Measurements from ENCODE around the gene NCL.
"Not testable (repeated sequence)": the region's sequence is repeated elsewhere in the genome, so short reads cannot be mapped to it uniquely, and the experiment has no call there.

Gene NCL

DNA sequence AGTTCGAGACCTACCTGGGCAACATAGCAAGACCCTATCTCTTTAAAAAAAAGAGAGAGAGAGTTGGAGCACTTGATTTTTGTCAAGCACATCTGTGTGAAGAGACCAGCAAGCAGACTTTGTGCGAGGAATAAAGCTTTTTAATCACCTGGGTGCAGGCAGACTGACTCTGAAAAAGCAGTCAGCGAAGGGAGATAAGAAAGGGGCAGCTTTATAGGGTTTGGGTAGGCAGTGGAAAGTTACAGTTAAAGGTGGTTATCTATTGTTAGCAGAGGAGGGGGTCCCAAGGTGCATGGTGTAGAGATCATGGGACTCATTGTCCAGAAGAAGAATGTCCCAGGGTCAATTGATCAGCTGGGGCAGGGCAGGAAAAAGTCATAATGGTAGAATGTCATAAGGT lies 34.4 kb downstream of the NCL start:
- DNase-seq, result no peak

DNA sequence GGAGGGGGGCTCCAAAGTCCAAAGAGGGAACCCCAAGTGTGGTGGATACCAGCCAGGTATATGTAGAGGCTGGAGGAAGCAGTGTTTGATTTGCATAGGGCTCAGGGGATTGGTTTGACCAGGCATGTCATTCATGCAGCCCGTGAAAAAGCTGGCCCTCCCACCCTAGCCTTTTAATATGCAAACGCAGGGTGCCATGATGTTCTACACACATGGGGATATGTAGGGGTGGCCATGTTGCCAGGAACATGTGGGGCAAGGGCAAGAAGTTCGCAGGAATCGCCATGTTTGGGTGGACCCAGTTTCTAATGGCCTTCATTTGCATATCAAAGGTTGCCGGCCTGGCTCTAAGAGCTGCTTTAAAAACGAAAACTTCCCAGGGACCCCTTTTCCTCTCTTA lies 35.1 kb downstream of the NCL start:
- DNase-seq, result no peak

DNA sequence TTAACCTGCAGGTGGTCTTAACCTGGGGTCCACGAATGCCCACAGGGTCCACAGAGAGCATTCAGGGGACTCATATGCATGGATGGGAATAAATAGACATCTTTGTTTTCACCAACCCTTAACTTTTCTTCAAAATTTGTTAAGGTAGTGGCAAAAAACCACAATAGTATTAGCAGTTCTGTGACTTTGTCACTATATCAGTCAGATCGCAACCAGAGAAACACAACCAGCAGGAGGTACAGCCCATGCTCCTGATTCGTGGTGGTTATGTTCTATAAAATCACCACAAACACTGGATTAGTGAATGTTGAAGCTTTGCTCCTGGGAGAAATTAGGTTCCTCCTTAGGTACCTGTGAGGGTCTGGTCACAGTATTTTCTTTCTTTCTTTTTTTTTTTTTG lies 37.2 kb downstream of the NCL start:
- DNase-seq, result no peak

DNA sequence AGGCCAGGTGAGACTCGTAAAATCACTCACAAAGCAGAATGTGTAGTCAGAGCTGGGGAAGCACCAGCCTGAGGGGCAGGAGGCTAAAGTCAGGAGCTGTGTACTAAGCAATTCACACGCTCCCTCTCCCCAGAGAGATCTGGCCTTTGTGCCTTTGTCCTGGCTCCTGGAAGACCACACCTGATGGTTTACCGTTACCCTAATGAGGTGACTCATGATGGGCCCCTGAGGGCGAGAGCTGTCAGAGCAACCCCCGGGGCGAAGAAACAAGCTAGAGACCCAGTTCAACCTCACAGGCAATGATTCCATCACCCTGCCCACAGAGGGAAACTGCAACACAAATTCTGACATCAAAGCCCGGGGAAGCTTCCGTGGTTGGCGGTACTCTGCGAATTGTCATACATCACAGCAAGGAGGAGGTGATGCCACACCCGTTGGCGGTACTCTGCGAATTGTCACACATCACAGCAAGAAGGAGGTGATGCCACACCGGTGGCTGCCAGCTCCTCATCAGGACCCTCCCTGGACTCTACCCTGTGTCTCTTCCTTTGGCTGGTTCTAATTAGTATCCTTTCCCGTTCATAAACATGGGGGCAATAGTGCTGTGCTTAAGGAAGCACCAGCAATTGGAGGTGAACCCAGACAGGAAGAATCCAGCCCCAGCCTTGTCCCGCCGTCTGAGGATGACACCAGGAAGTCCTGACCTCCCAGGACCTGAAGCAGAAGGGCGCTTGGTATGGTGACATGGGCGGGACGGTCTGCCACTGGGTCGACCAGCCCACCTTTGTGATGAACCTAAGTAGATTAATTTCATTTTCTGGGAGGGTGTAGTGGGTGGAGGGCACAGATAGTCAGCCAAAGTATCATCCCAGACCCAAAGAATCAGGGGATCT lies 38.2 kb downstream of the NCL start:
- no peak for DNase-seq

DNA sequence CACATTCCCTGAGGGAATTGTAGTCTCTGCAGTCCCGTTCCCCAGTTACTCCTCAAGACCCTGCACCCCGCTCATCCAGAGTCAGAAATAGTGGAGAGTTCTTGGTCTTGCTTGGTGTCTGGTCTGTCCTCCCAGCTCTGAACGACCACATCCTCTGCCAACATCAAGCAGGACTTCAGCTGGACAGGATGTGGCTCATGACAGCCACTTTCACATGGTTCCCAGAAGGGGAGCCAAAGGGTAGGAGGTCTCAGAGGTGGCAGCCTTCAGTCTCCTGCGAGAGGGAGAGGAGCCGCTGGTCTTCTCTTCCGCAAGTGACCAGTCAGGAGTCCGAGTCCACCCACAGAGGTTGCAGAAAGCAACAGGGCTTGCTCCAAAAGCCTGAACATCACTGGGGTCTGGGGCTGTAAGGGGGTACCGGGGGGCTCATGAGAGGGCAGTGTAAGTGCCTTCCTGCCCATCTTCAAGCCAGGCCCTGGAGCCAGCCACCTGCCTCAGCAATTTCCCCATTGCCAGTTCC lies 38.9 kb downstream of the NCL start:
- DNase-seq, result no peak

DNA sequence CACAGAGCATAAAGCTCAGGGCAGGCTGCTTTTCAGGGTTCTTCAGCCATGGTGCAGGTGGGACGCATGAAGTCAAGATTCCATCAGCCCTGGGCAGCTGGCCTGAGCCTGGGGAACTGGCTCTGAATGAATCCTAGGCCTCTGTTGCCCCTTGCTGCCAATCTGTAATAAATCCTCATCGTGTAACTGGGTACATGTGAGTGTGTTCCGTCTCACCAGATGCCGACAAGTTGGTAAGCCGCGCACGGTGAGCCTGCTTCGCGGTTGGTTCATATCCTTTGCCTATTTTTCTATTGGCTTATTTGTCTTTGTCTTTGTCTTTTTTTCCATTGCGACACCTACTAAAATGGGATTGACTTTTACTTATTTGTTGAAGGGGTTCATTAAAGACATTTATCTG lies 41.1 kb downstream of the NCL start:
- no peak for DNase-seq

DNA sequence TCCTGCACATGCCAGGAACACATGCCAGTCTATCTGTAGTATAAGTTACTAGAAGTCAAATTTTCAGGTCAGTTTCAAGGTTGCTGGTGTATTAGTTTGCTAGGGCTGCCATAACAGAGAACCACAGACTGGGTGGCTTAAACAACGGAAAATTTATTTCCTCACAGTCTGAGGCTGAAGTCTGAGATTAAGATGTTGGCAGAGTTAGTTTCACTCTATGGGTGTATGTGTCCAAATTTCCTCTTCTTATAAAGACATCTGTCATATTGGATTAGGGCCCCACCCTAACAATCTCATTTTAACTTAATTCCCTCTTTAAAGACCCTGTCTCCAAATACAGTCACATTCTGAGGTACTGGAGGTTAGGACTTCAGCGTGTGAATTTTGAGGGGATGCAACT lies 42.2 kb downstream of the NCL start:
- DNase-seq, result no peak

DNA sequence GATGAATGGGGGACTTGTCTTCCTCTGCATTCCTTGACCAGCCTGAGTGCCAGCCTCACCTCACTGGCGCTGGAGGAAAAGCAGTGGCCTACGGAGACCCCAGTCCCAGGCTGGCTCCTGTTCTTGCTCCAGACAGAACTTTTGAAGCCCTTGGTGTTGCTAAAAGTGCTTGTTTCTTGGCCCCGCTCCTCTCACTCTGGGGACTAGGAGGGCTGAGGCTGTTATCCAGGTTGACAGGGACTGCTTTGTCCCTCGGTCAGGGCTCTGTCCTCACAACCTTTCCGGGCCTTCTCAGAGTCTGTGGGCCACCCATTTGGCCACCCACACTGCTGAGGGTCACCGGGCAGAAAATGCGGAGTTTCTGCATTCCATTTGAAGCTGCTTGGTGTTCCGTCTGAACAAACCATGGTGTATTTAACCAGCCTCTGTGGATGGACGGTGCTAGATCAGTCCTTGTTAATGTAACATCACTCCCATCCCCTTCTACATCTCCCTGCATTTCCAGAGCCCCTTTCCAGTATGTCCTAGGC lies 43.2 kb downstream of the NCL start:
- DNase-seq, result no peak

DNA sequence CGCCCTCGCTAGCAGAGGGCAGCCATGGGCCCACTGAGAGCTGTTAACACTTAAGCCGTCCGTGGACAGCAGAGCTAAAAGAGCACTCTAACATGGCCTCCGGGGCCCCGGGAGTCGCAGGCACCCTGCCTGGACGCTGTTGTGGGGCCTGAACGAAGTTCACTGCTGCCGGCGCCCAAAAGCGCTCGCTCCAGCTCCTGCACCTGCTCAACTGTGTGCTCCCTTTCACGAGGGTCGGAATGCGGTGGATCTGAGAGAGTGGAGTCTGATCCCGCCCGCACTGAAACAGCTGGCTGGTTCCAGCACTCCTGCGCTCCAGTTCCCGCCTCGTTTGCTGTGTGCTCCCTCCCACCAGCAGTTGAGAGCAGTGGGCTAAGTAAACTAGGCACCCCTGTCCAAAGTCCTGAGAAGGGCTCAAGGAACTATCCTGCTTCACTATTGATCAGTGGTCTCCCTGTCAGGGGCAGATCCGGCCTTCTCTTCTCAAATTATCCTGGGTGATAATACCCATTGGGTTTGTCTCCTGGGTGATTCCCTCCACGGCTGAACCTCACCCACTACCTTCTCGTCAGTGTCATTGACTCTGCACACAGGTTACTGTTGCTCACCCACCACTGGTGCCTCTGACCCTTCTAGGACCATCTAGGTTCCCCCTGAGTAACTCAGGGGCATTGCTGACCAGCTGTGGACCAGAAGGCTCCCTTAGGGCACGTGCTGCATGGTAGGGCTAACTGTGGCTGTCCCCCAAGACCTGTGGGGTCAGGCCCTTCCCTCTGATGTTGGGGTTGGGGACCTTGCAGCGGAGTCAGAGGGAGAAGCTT lies 45.3 kb downstream of the NCL start:
- no peak for DNase-seq

DNA sequence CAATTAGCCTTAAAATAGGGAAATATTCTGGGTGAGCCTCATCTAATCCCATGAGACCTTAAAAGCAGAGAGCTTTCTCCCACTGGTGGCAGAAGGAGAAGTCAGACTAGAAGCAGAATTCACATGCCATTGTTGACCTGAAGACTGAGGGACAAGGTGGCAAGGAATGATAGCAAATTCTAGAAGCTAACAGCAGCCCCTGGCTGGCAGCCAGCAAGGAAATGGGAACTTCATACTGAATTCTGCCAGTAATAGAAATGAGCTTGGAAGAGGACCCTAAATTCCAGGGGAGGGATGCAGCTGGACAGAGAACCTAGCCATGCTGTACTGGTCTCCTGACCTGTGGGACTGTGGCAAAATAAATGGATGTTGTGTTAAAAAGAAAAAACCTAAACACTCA lies 49.3 kb downstream of the NCL start:
- DNase-seq, result no peak

DNA sequence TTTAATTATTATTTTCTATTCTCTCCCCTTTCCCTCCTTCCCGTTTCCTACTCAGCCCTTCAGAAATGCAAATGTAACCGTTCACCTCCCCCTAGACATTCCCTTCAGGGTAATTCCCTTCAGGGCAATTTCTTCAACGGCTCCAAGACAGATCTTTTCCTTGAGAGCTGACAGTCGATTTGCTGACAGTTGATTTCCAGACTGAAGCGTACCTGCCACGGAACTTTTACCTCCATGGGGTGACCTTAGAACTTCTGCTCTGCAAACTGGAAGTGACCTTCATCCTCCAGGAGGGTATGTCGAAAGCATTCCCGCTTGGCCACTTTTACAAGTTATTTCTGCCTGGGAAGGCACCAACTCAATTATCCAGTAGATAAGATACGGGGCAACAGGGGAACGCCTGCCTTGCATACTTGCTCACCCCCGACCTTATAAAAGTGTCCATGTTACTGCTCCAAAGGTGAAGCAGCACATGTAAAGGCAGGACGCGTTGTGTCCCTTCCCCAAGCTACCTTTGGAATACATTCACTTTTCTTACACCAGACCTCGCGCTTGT lies 50.3 kb downstream of the NCL start:
- DNase-seq, result no peak

DNA sequence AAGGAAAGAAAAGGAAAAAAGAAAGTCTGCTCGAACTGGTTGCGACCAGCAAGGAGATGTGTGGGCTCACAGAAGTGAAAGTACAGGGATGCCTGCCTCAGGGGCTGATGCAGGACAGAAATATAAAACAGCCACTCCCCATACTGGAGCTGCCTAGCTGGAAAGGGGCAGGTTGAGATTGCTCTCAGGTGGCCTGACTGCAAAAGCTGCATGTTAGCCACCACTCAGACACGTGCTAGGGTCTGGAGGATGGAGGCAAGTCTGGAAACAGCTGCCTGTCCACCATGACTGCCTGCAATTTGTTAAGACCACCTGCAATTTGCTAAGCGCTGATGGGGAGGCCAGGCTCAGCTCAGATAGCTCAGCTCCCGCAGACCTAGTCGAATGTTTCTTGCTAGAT lies 50.8 kb downstream of the NCL start:
- no peak for DNase-seq

DNA sequence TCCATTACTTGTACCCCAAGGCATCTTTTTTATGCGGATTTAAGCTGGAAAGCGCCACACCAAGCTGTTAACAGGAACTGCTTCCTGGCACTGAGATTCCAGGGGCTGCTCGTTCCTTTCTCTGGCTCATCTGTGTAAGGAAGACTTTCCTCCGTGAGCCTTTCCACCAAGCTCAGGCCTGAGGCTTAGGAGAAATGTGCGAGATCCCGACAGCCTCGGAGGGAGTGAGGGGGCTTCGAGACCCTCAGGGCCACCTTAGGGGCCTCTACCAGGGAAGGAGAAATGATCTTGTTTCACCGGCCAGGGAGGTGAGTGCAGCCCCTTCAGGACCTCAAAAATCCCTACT lies 51.7 kb downstream of the NCL start:
- DNase-seq, result no peak

DNA sequence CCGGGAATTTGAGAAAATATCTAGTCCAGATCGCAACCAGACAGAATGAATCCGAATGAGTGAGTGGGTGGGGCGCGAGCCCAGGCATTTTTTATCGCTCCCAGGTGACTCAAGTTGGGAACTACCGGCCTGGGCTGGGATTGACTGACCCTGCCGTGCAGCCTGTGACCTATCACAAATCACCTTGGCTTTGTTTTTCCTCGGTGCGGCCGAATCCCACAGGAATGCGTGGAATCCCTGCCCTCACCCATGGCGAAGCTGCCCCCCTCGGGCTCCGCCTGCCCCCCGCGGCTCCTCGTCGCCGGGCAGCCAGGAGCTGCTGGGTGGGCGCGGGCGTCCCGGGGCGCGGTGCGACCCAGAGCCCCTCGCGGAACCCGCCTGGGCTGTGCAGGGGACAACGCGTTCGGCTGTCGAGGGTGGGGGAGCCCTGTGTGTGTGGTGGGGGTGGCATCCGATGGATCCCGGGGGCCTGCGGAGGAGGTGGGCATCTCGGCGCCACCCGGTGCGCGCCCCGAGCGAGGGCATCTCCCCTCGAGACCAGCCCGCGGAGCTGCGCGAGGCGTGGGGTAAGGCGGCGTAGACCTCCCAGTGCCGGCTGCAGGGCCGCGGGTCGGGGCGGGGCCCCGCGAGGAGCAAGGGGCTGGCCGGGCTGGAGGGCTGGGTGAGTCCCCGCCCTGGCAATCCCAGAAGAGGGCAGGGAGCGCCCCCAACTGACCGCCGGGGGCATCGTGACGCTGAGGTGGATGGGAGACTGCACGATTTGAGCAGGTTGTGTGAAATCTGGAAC lies 52.3 kb downstream of the NCL start:
- peak; percentile 57 for DNase-seq

DNA sequence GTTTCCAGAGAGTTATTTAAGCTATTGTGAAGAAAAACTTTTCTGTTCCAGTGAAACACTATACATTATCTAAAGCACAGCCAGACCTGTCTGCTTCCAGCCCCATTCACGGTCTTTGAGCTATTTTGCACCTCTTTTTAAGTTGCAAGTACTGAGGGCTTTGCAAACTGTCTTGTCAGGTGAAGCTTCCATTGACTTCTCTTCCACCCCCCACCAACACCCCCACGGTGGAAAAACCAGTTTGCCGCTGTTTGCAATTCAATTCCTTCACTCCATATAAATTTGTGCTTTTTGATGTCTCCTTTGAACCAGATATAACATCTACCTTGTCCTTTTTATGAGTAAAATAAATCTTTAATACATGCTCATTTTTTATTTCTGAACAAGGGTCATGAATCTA lies 53.0 kb downstream of the NCL start:
- no peak for DNase-seq

DNA sequence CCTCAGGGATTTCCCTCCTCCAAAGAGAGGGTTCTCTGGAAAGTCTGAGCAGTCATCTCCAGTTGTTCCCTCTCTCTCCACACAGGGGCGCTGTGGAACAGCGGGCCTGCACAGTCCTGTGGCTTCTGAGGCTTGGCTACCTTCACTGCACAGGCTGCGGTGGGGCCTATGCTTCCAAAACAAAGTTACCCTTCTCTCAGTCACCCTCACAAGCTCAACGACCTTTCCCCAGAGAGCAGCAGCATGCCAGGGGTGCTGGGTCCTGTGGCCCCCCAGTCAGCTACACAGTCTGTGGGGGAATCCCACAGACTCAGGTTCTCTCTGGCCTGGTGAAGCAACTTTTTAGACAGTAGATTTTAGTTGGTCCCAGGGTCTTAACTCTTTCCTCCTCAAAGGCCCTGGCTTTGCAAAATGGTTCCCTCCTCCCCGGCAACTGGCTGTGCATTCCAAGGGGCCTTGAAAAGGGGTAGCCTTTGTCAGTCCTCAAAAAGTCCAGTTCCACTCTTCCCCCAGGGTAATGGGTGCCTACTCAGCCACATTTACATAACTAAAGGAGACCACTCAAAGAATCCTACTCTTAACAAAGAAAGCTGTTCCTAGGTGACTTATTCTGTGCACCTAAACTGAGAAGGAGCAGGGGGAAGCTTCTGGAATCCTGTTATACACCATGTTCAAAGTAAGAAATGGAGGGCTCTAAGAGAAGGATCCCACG lies 53.8 kb downstream of the NCL start:
- no peak for DNase-seq

DNA sequence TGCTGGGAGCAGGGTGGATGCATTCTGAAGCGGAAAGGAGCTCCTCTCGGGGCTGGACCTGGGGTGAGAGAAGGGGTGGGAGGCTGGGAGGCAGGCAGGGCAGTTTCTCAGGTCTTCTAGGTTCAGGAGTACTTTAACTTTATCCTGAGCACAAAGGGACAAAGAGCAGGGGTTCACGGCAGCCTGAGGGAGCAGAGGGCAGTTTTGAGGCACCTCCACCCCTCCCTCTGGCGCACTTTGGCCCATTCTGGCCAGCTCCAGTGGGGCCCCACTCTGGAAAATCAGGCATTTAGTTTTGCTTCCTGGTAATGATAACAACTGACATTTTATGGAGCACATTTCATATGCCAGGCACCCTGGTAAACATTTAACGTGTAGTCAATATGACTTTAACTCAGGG lies 54.5 kb downstream of the NCL start:
- no peak for DNase-seq

DNA sequence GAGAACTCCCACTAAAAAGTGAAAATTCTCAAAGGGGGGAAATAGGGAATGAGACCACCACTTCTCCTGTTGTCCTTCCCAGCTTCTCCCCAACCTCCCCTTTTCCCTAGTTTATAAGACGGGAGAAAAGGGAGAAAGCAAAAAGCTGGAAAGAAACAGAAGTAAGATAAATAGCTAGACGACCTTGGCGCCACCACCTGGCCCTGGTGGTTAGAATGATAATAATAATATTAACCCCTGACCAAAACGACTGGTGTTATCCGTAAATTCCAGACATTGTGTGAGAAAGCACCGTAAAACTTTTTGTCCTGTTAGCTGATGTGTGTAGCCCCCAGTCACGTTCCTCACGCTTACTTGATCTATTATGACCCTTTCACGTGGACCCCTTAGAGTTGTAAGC lies 56.0 kb downstream of the NCL start:
- not testable (repeated sequence) for DNase-seq

DNA sequence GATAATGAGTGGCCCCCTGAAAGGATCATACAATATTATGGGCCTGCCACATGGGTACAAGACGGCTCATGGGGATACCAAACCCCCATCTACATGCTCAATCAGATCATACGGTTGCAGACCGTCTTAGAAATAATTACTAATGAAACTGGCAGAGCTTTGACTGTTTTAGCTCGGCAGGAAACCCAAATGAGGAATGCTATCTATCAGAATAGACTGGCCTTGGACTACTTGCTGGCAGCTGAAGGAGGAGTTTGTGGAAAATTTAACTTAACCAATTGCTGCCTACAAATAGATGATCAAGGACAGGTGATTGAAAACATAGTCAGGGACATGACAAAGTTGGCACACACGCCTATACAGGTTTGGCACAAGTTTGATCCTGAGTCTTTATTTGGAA lies 56.6 kb downstream of the NCL start:
- DNase-seq, result not testable (repeated sequence)

DNA sequence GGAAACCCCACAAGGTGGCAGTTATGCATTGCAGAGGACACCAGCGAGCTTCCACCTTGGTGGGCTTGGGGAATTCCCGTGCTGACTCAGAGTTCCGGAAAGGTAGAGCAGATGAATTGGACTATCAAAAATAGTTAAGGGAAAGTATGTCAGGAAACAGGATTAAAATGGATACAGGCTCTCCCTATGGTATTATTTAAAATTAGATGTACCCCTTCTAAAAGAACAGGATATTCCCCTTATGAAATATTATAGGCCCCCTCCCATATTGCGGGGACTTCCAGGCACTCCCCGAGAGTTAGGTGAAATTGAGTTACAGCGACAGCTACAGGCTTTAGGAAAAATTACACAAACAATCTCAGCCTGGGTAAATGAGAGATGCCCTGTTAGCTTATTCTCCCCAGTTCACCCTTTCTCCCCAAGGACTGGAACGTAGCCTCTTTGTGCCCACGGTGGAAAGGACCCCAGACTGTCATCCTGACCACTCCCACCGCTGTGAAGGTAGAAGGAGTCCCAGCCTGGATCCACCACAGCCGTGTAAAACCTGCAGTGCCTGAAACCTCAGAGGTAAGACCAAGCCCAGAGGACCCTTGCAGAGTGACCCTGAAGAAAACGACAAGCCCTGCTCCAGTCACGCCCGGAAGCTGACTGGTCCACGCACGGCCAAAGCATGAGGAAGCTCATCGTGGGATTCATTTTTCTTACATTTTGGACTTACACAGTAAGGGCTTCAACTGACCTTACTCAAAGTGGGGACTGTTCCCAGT lies 58.5 kb downstream of the NCL start:
- DNase-seq, result not testable (repeated sequence)

DNA sequence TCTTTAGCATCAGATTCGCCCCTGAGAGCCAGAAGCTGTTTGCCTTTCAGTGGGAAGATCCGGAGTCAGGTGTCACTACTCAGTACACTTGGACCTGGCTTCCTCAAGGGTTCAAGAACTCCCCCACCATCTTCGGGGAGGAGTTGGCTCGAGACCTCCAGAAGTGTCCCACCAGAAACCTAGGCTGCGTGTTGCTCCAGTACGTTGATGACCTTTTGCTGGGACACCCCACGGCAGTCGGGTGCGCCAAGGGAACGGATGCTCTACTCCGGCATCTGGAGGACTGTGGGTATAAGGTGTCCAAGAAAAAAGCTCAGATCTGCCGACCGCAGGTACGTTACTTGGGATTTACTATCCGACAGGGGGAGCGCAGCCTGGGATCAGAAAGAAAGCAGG lies 60.1 kb downstream of the NCL start:
- DNase-seq, result not testable (repeated sequence)

All from activated CD4-positive, alpha-beta T cell treated with anti-CD3 and anti-CD28 coated beads, Interleukin-2, Interleukin-6, amounts not matched to agents 100 ng/mL and 50 ng/mL, durations not matched to agents 16 hours and 8 hours (primary cell).